HFF-Myc (cell line): ENCODE data around the gene NPR1.
A peak's percentile ranks its signal among the peaks of the same experiment; 100 is the strongest.

Experiments used
- DNase-seq: peaks from one replicate; pipeline ENCODE4 v3.0.0-alpha.2; 2011; ENCODE audit warnings: low read depth; ENCODE audit errors: extremely low read depth
- H3K4me3 ChIP-seq: replicated peaks from 2 replicates; pipeline ENCODE4 v1.5.1; 2011; ENCODE audit warnings: low read depth, mild to moderate bottlenecking, control low read depth, low read length
- CTCF ChIP-seq: IDR thresholded peaks from 2 replicates; pipeline ENCODE4 v1.5.1; 2012; ENCODE audit warnings: mild to moderate bottlenecking, low read depth, low read length, control low read depth; ENCODE audit errors: missing control alignments

Gene NPR1

GRCh38 chr1:153649137-153649862 is 29.2 kb upstream of the NPR1 start:
- no peak overlapping the region for H3K4me3 ChIP-seq
- no peak for TF ChIP-seq CTCF
- no peak for DNase-seq

- no peak overlapping the region for H3K4me3 ChIP-seq
- TF ChIP-seq CTCF = no peak
- no peak for DNase-seq
Measured at GRCh38 chr1:153649863-153650235, 28.6 kb upstream of the NPR1 start.

GRCh38 chr1:153651771-153652170 is 26.7 kb upstream of the NPR1 start:
- no peak for TF ChIP-seq CTCF
- DNase-seq = no peak
- H3K4me3 ChIP-seq = no peak overlapping the region

- no peak for DNase-seq
- no peak overlapping the region for H3K4me3 ChIP-seq
Measured at GRCh38 chr1:153652805-153653500, 25.5 kb upstream of the NPR1 start.

GRCh38 chr1:153655333-153655732 is 23.2 kb upstream of the NPR1 start:
- TF ChIP-seq CTCF = no peak
- DNase-seq = no peak
- no peak overlapping the region for H3K4me3 ChIP-seq

More at GRCh38 chr1:153652805-153653500, 25.5 kb upstream of the NPR1 start:
- no peak for TF ChIP-seq CTCF

GRCh38 chr1:153658400-153659174 is 19.9 kb upstream of the NPR1 start, which contains the start of gene SNAPIN:
SNAPIN (plus strand) TSS chr1:153658703; CDS start chr1:153658744, 41 bp downstream.
- peak; percentile 36 for DNase-seq
- no peak for TF ChIP-seq CTCF
- peak within 1 kb of the TSS; percentile 65 for H3K4me3 ChIP-seq
